ENCODE data around the gene UNC5C. TPM values are rescaled to one million over a fixed set of nuclear protein-coding genes. Genes with fewer than 3 reads are reported as not detected.
A peak's percentile ranks its signal among the peaks of the same experiment; 100 is the strongest.

The UNC5C gene
- total and polyA plus RNA-seq, 5 donors from 2014 or later = 0.01 to 0.13 TPM; not detected in 3

DNA sequence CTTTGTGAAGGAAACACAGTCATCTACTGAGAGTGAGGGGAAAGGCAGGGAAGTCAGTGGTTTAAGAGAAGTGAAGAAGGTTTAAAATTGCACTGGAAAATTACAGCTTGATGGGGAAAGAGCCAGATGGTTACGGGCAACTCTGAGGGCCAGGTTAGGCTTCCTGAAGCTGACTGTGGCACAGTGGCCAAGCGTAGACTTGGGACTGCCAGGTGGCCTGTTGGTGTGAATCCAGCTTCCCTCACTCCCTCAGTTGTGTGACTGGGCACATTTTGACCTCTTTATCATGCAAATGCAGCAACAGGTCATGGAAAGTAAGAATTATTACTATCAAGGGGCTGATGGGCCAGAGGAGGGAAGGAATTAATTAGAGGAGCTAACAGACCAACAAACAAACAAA is 390.1 kb downstream of the UNC5C start:
- Histone ChIP-seq H3K27me3 (ENCODE audit: control insufficient read depth, insufficient read depth, low read length) (no peaks in the 10 kb centered on the region), H3K4me1 (ENCODE audit: control insufficient read depth, insufficient read depth, low read length, poor library complexity, severe bottlenecking) (peaks cover 6% of the 10 kb centered on the region), H3K4me3 (ENCODE audit: low read depth, low read length) (no peak overlapping the region), H3K9me3 (ENCODE audit: control insufficient read depth in 2 of 2, low read length in 2 of 2) (no peaks in the 10 kb centered on the region), H3K27ac (ENCODE audit: insufficient read depth, low read length, poor library complexity, severe bottlenecking) (no peak overlapping the region), H3K36me3 (ENCODE audit: control insufficient read depth, insufficient read depth, low read length) (no peaks in the 10 kb centered on the region)
- ATAC-seq (ENCODE audit: low read depth in 2 of 2) (no peak), DNase-seq (no peak)
- H3K27me3 Mint-ChIP-seq = no peaks in the 10 kb centered on the region
- H3K27ac Mint-ChIP-seq = peak overlapping the region in 1 of 3 donors; percentile 20
- peaks cover 0 to 2% (median 0%) of the 10 kb centered on the region in 7 donors for H3K9me3 Mint-ChIP-seq
- H3K36me3 Mint-ChIP-seq = no peaks in the 10 kb centered on the region
- peaks cover 5 to 17% (median 11%) of the 10 kb centered on the region in 4 donors for H3K4me1 Mint-ChIP-seq
- no peak overlapping the region for H3K4me3 Mint-ChIP-seq

DNA sequence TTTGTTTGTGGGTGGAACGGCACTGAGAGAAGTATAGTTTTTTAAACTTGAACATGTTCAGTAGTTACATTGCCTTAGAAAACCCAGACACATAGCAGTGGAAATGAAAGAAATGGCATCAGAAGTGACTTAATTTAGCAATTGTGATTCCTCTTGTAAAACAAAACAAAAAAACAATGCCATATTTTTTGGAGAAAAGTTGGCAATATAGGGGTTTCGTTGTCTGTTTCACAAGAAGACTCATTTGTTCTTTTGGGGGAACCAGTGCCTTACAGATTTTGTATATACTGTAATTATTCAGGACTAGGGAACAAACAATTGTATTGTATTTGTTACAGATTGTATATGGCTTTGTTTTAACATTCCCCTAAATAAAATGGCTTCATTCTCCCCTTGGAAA is 390.7 kb downstream of the UNC5C start:
- Mint-ChIP-seq H3K4me3 (no peak overlapping the region), H3K27me3 (no peaks in the 10 kb centered on the region), H3K9me3 (peaks cover 0 to 2% (median 0%) of the 10 kb centered on the region in 7 donors), H3K4me1 (peaks cover 5 to 17% (median 11%) of the 10 kb centered on the region in 4 donors), H3K36me3 (no peaks in the 10 kb centered on the region), H3K27ac (no peak overlapping the region)
- H3K9me3 ChIP-seq (ENCODE audit: control insufficient read depth in 2 of 2, low read length in 2 of 2) = no peaks in the 10 kb centered on the region
- no peaks in the 10 kb centered on the region for H3K36me3 ChIP-seq (ENCODE audit: control insufficient read depth, insufficient read depth, low read length)
- H3K27ac ChIP-seq (ENCODE audit: insufficient read depth, low read length, poor library complexity, severe bottlenecking) = no peak overlapping the region
- ATAC-seq (ENCODE audit: low read depth in 2 of 2) = no peak
- H3K4me3 ChIP-seq (ENCODE audit: low read depth, low read length) = no peak overlapping the region
- DNase-seq = no peak
- H3K27me3 ChIP-seq (ENCODE audit: control insufficient read depth, insufficient read depth, low read length) = no peaks in the 10 kb centered on the region
- H3K4me1 ChIP-seq (ENCODE audit: control insufficient read depth, insufficient read depth, low read length, poor library complexity, severe bottlenecking) = peaks cover 6% of the 10 kb centered on the region

DNA sequence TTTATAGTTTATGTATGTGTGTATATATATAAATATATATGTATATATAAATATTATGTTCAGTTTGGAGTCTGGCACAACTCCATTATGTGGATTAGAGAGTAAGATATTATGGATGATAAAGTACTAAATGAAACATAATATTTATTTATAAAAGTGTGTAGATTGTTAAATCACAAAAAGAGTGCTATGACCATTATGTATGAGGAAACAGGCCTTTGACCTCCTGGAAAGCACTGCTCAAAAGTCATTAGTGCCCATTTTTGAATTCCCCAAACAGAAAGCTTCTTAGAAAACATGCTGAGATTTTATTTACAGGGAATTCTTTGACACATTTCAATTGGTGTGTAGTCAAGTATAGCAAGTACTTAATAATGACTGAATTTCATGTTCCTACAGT is 391.2 kb downstream of the UNC5C start:
- no peaks in the 10 kb centered on the region for H3K27me3 Mint-ChIP-seq
- H3K4me3 Mint-ChIP-seq = no peak overlapping the region
- no peak for DNase-seq
- peaks cover 0 to 2% (median 0%) of the 10 kb centered on the region in 7 donors for H3K9me3 Mint-ChIP-seq
- H3K4me3 ChIP-seq (ENCODE audit: low read depth, low read length) = no peak overlapping the region
- H3K27ac ChIP-seq (ENCODE audit: insufficient read depth, low read length, poor library complexity, severe bottlenecking) = no peak overlapping the region
- H3K36me3 ChIP-seq (ENCODE audit: control insufficient read depth, insufficient read depth, low read length) = no peaks in the 10 kb centered on the region
- no peak overlapping the region for H3K27ac Mint-ChIP-seq
- H3K9me3 ChIP-seq (ENCODE audit: control insufficient read depth in 2 of 2, low read length in 2 of 2) = no peaks in the 10 kb centered on the region
- ATAC-seq (ENCODE audit: low read depth in 2 of 2) = no peak
- no peaks in the 10 kb centered on the region for H3K27me3 ChIP-seq (ENCODE audit: control insufficient read depth, insufficient read depth, low read length)
- H3K4me1 ChIP-seq (ENCODE audit: control insufficient read depth, insufficient read depth, low read length, poor library complexity, severe bottlenecking) = peaks cover 6% of the 10 kb centered on the region
- H3K4me1 Mint-ChIP-seq = peaks cover 5 to 17% (median 11%) of the 10 kb centered on the region in 4 donors
- no peaks in the 10 kb centered on the region for H3K36me3 Mint-ChIP-seq

- Mint-ChIP-seq H3K4me1 (peaks cover 5 to 17% (median 11%) of the 10 kb centered on the region in 4 donors), H3K36me3 (no peaks in the 10 kb centered on the region), H3K27me3 (no peaks in the 10 kb centered on the region), H3K9me3 (peaks cover 0 to 2% (median 0%) of the 10 kb centered on the region in 7 donors), H3K27ac (peak overlapping the region in 2 of 3 donors; percentile 6 to 20), H3K4me3 (peak overlapping the region in 1 of 4 donors; percentile 58)
- DNase-seq (no peak), ATAC-seq (ENCODE audit: low read depth in 2 of 2) (no peak)
- Histone ChIP-seq H3K4me1 (ENCODE audit: control insufficient read depth, insufficient read depth, low read length, poor library complexity, severe bottlenecking) (peaks cover 6% of the 10 kb centered on the region), H3K9me3 (ENCODE audit: control insufficient read depth in 2 of 2, low read length in 2 of 2) (no peaks in the 10 kb centered on the region), H3K4me3 (ENCODE audit: low read depth, low read length) (no peak overlapping the region), H3K27ac (ENCODE audit: insufficient read depth, low read length, poor library complexity, severe bottlenecking) (no peak overlapping the region), H3K27me3 (ENCODE audit: control insufficient read depth, insufficient read depth, low read length) (no peaks in the 10 kb centered on the region), H3K36me3 (ENCODE audit: control insufficient read depth, insufficient read depth, low read length) (no peaks in the 10 kb centered on the region)
Measured at GRCh38 chr4:95156452-95156765, 392.4 kb downstream of the UNC5C start.

GRCh38 chr4:95155759-95156451 is 392.9 kb downstream of the UNC5C start:
- H3K36me3 ChIP-seq (ENCODE audit: control insufficient read depth, insufficient read depth, low read length) = no peaks in the 10 kb centered on the region
- H3K27ac ChIP-seq (ENCODE audit: insufficient read depth, low read length, poor library complexity, severe bottlenecking) = no peak overlapping the region
- H3K4me3 ChIP-seq (ENCODE audit: low read depth, low read length) = peak overlapping the region; percentile 4
- peaks cover 6% of the 10 kb centered on the region for H3K4me1 ChIP-seq (ENCODE audit: control insufficient read depth, insufficient read depth, low read length, poor library complexity, severe bottlenecking)
- Mint-ChIP-seq H3K4me1 (peaks cover 5 to 17% (median 9%) of the 10 kb centered on the region in 4 donors), H3K27me3 (no peaks in the 10 kb centered on the region), H3K27ac (peak overlapping the region; percentile 6 to 79 (median 20)), H3K4me3 (peak overlapping the region in 2 of 4 donors; percentile 58 to 63), H3K9me3 (peaks cover 0 to 2% (median 0%) of the 10 kb centered on the region in 7 donors), H3K36me3 (no peaks in the 10 kb centered on the region)
- no peaks in the 10 kb centered on the region for H3K9me3 ChIP-seq (ENCODE audit: control insufficient read depth in 2 of 2, low read length in 2 of 2)
- peak in 2 of 3 donors; percentile 55 to 73 for DNase-seq
- H3K27me3 ChIP-seq (ENCODE audit: control insufficient read depth, insufficient read depth, low read length) = no peaks in the 10 kb centered on the region
- peak; percentile 58 to 71 for ATAC-seq (ENCODE audit: low read depth in 2 of 2)

DNA sequence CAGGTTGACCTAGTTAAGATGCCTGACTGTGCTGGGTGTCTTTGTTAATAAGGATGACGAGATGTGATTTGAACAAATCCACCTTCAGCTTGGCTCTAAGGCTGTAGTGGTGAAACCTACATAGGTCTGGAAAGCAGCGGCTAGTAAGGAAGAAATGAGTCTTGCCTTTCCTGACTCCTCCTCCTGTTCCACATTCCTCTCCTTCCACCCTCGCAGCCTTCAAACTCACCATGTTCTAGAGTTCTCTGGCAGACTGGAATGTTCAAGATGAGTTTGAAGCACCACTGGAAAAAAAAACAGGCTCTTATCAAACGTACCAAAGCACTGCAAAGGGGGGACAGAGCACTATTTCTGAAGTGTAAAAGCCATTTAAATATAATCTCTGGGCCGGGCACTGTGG is 395.6 kb downstream of the UNC5C start:
- H3K4me3 ChIP-seq (ENCODE audit: low read depth, low read length) = no peak overlapping the region
- no peaks in the 10 kb centered on the region for H3K9me3 ChIP-seq (ENCODE audit: control insufficient read depth in 2 of 2, low read length in 2 of 2)
- no peak overlapping the region for H3K27ac Mint-ChIP-seq
- H3K4me1 Mint-ChIP-seq = peaks cover 8 to 26% (median 10%) of the 10 kb centered on the region in 4 donors
- H3K27me3 Mint-ChIP-seq = no peaks in the 10 kb centered on the region
- no peak overlapping the region for H3K4me3 Mint-ChIP-seq
- H3K36me3 Mint-ChIP-seq = no peaks in the 10 kb centered on the region
- ATAC-seq (ENCODE audit: low read depth in 2 of 2) = no peak
- H3K4me1 ChIP-seq (ENCODE audit: control insufficient read depth, insufficient read depth, low read length, poor library complexity, severe bottlenecking) = peaks cover 6% of the 10 kb centered on the region
- H3K27ac ChIP-seq (ENCODE audit: insufficient read depth, low read length, poor library complexity, severe bottlenecking) = no peak overlapping the region
- DNase-seq = no peak
- no peaks in the 10 kb centered on the region for H3K36me3 ChIP-seq (ENCODE audit: control insufficient read depth, insufficient read depth, low read length)
- H3K27me3 ChIP-seq (ENCODE audit: control insufficient read depth, insufficient read depth, low read length) = no peaks in the 10 kb centered on the region
- H3K9me3 Mint-ChIP-seq = peaks cover 0 to 2% (median 0%) of the 10 kb centered on the region in 7 donors

- H3K4me1 Mint-ChIP-seq = peaks cover 7 to 21% (median 9%) of the 10 kb centered on the region in 4 donors
- H3K36me3 Mint-ChIP-seq = no peaks in the 10 kb centered on the region
- H3K27me3 Mint-ChIP-seq = no peaks in the 10 kb centered on the region
- H3K27me3 ChIP-seq (ENCODE audit: control insufficient read depth, insufficient read depth, low read length) = no peaks in the 10 kb centered on the region
- H3K27ac Mint-ChIP-seq = no peak overlapping the region
- H3K4me3 Mint-ChIP-seq = no peak overlapping the region
- H3K36me3 ChIP-seq (ENCODE audit: control insufficient read depth, insufficient read depth, low read length) = no peaks in the 10 kb centered on the region
- peaks cover 6% of the 10 kb centered on the region for H3K4me1 ChIP-seq (ENCODE audit: control insufficient read depth, insufficient read depth, low read length, poor library complexity, severe bottlenecking)
- H3K9me3 Mint-ChIP-seq = peaks cover 0 to 2% (median 0%) of the 10 kb centered on the region in 7 donors
- ATAC-seq (ENCODE audit: low read depth in 2 of 2) = no peak
- DNase-seq = no peak
- no peak overlapping the region for H3K27ac ChIP-seq (ENCODE audit: insufficient read depth, low read length, poor library complexity, severe bottlenecking)
- no peak overlapping the region for H3K4me3 ChIP-seq (ENCODE audit: low read depth, low read length)
- H3K9me3 ChIP-seq (ENCODE audit: control insufficient read depth in 2 of 2, low read length in 2 of 2) = no peaks in the 10 kb centered on the region
Measured at GRCh38 chr4:95151255-95151654, 397.5 kb downstream of the UNC5C start.

GRCh38 chr4:95142932-95143331 is 405.8 kb downstream of the UNC5C start:
- H3K27me3 ChIP-seq (ENCODE audit: control insufficient read depth, insufficient read depth, low read length) = no peaks in the 10 kb centered on the region
- peaks cover 0 to 2% (median 0%) of the 10 kb centered on the region in 7 donors for H3K9me3 Mint-ChIP-seq
- H3K4me1 Mint-ChIP-seq = no peaks in the 10 kb centered on the region
- no peaks in the 10 kb centered on the region for H3K9me3 ChIP-seq (ENCODE audit: control insufficient read depth in 2 of 2, low read length in 2 of 2)
- no peak overlapping the region for H3K4me3 ChIP-seq (ENCODE audit: low read depth, low read length)
- H3K27me3 Mint-ChIP-seq = peaks cover 4% of the 10 kb centered on the region
- H3K4me3 Mint-ChIP-seq = no peak overlapping the region
- no peak overlapping the region for H3K27ac ChIP-seq (ENCODE audit: insufficient read depth, low read length, poor library complexity, severe bottlenecking)
- DNase-seq = no peak
- H3K27ac Mint-ChIP-seq = no peak overlapping the region
- no peaks in the 10 kb centered on the region for H3K36me3 Mint-ChIP-seq
- H3K4me1 ChIP-seq (ENCODE audit: control insufficient read depth, insufficient read depth, low read length, poor library complexity, severe bottlenecking) = no peaks in the 10 kb centered on the region
- no peaks in the 10 kb centered on the region for H3K36me3 ChIP-seq (ENCODE audit: control insufficient read depth, insufficient read depth, low read length)
- ATAC-seq (ENCODE audit: low read depth in 2 of 2) = no peak
